ENCODE measurements around the gene LAMP2. TPM values are rescaled to one million over a fixed set of nuclear protein-coding genes. Genes with fewer than 3 reads are reported as not detected.

The LAMP2 gene
- total and polyA plus RNA-seq, 9 of the 15 experiments (the other 6 are each of a cell fraction or from before 2014, with no cell fraction given), result 22.3 to 77.7 (median 48.6) TPM

- TF ChIP-seq ZNF121 (CRISPR knock-in tag; conservative IDR thresholded peaks at IDR 0.05) (0 out of 2 replicates have a peak, but pooled peaks have one; percentile 37), MAFF (IDR thresholded peaks at IDR 0.05; ENCODE audit: low read length) (peak; percentile 60; the same call in 1 of the 2 replicates), GATAD2B (IDR thresholded peaks at IDR 0.05; ENCODE audit: borderline replicate concordance) (no peak)
Observed at GRCh38 chrX:120462370-120462769, 6.7 kb downstream of the LAMP2 start (continued).

DNA sequence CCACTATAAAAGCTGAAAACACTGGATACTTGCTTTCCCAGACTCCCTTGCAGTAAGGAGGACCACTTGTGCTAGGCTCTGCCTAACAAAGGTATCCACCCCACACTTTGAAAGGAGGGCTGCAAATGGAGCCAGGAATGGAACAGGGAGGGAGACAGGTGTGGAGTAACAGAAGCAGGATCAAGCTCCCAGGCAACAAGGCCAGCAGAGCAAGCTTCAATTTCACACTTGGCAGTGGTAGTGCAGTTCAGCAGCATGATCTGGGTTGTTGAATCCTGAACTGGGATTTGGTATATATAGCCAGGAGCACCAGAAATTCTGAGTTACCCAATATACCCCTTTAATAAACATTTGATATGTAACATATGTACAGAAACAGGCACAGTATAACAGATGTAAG, 9.8 kb downstream of the LAMP2 start:
- Histone ChIP-seq H3K4me1 (replicated peaks in 1 of 2; ENCODE audit: control insufficient read depth in 2 of 2, insufficient read depth in 2 of 2, low read length in 2 of 2) (peaks cover 4 to 26% of the 10 kb centered on the region in 2 experiments), H3K27ac (ENCODE audit: extremely low read depth, low read depth, low read length) (no peak overlapping the region), H3K79me2 (ENCODE audit: control insufficient read depth, insufficient read depth, low read length) (peaks cover 61% of the 10 kb centered on the region), H3K27me3 (ENCODE audit: control insufficient read depth in 2 of 2, insufficient read depth in 2 of 2, low read length in 2 of 2) (no peaks in the 10 kb centered on the region), H3K9ac (ENCODE audit: insufficient read depth in 1 of 2, low read depth in 2 of 2, low read length in 2 of 2) (no peak overlapping the region; a peak in 1 of 4 replicates), H3K9me3 (replicated peaks; ENCODE audit: control insufficient read depth, insufficient read depth, low read depth, low read length) (no peaks in the 10 kb centered on the region), H3K9me1 (ENCODE audit: control insufficient read depth, insufficient read depth, low read length) (no peaks in the 10 kb centered on the region), H3K4me3 (no peak overlapping the region), H2AFZ (ENCODE audit: low read depth, low read length) (no peak overlapping the region), H4K20me1 (replicated peaks; ENCODE audit: control insufficient read depth, insufficient read depth, low read length) (no peaks in the 10 kb centered on the region; the same call in 1 of the 2 replicates), H3K4me2 (ENCODE audit: insufficient read depth, low read length) (no peak overlapping the region), H3K36me3 (ENCODE audit: control insufficient read depth, insufficient read depth, low read length) (peaks cover 12% of the 10 kb centered on the region; the same call in 1 of the 3 replicates)
- no TSS peak for BruUV-seq (replicated peaks)
- POLR2A ChIA-PET, result no interaction called here
- ATAC-seq (no peak), FAIRE-seq (no peak), DNase-seq (ENCODE audit: extremely low read depth in 1 of 4, low spot score in 3 of 4) (no peak)
- CTCF ChIA-PET (ENCODE audit: low intra/inter-chr PET ratio), result no interaction called here
- intact Hi-C loops (cut with micrococcal nuclease) (no loop called here), in situ Hi-C loops (cut with MboI) (no loop called here)
- TF ChIP-seq, protein P1, sequence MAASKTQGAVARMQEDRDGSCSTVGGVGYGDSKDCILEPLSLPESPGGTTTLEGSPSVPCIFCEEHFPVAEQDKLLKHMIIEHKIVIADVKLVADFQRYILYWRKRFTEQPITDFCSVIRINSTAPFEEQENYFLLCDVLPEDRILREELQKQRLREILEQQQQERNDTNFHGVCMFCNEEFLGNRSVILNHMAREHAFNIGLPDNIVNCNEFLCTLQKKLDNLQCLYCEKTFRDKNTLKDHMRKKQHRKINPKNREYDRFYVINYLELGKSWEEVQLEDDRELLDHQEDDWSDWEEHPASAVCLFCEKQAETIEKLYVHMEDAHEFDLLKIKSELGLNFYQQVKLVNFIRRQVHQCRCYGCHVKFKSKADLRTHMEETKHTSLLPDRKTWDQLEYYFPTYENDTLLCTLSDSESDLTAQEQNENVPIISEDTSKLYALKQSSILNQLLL (CRISPR knock-in tag; IDR thresholded peaks at IDR 0.05; ENCODE audit: borderline replicate concordance), result no peak
- TF ChIP-seq KLF16 (IDR thresholded peaks at IDR 0.05) (no peak), BRD4 (IDR thresholded peaks at IDR 0.05) (no peak)

All from K562 (cell line).